HepG2 (cell line): ENCODE measurements around the gene SPCS2. TPM values are rescaled to one million over a fixed set of nuclear protein-coding genes. Genes with fewer than 3 reads are reported as not detected.
A peak's percentile ranks its signal among the peaks of the same experiment; 100 is the strongest.

Experiments used
- ATAC-seq: fragments of 200-7000 bp; cut with Tn5 transposase; 3 replicates; pipeline ENCODE4 v1.9.1; 2020; ENCODE audit warnings: mild to moderate bottlenecking, moderate library complexity
- Bru-seq: library from RNA; stranded (reverse); fragments of 400-500 nt; gene quantifications from one replicate; lab custom pipeline; 2021; lab: Mats Ljungman, UMichigan
- BruChase-seq, 2 experiments: library from RNA; stranded (reverse); fragments of 400-500 nt; gene quantifications; one replicate each; lab custom pipeline; 2021; lab: Mats Ljungman, UMichigan
- BruUV-seq: library from RNA; stranded (reverse); fragments of 400-500 nt; replicated peaks from 2 replicates; lab custom pipeline; 2021; lab: Mats Ljungman, UMichigan
- CTCF ChIA-PET: fragments of 300-600 bp; formaldehyde crosslinking; extraction: SDS; loops from one replicate; lab custom pipeline; 2021; ENCODE audit warnings: low total read pairs, inconsistent platforms, low intra/inter-chr PET ratio; lab: Yijun Ruan, JAX
- POLR2A ChIA-PET: fragments of 350-600 bp; sonication (Branson Sonifier 250); formaldehyde crosslinking; loops from one replicate; lab custom pipeline; 2020; ENCODE audit warnings: antibody characterized with exemption, inconsistent platforms; lab: Yijun Ruan, JAX
- DNase-seq: peaks from one replicate; pipeline ENCODE4 v3.0.0-alpha.2; 2015; ENCODE audit warnings: low spot score
- FAIRE-seq: peaks from 3 replicates; lab custom pipeline; 2011; peaks lifted over from hg19 to GRCh38; lab: Jason Lieb, UNC
- H2AFZ ChIP-seq: one replicate; pipeline ENCODE4 v1.6.1; 2011; ENCODE audit warnings: low read length, inconsistent platforms
- H3K27ac ChIP-seq: fragments of 300-600 bp; 3 replicates; pipeline ENCODE4 v1.8.0; 2011; ENCODE audit warnings: mixed run types, mild to moderate bottlenecking, mixed read lengths, low read length, inconsistent platforms; ENCODE audit not compliant: insufficient read depth; ENCODE audit errors: extremely low read length
- H3K27me3 ChIP-seq, 2 experiments: fragments of 200-600 bp in 1 of 2; 2 replicates in 1 of 2; 3 replicates in 1 of 2; pipeline versions ENCODE4 v1.6.0 to v1.8.0; 2011; ENCODE audit warnings: low read length in 2 of 2, mild to moderate bottlenecking in 2 of 2, moderate library complexity in 2 of 2, inconsistent platforms in 1 of 2; ENCODE audit not compliant: insufficient read depth in 2 of 2, control insufficient read depth in 1 of 2
- H3K36me3 ChIP-seq, 2 experiments: fragments of 200-600 bp in 1 of 2; replicated peaks in 1 of 2; 2 replicates in 1 of 2; 3 replicates in 1 of 2; pipeline versions ENCODE4 v1.5.1 to v1.8.0; 2011; ENCODE audit warnings: low read length in 2 of 2, inconsistent platforms in 1 of 2; ENCODE audit not compliant: insufficient read depth in 2 of 2, control insufficient read depth in 1 of 2
- H3K4me1 ChIP-seq: 2 replicates; pipeline ENCODE4 v1.5.1; 2012; ENCODE audit warnings: low read length, inconsistent platforms; ENCODE audit not compliant: insufficient read depth
- H3K4me2 ChIP-seq: 2 replicates; pipeline ENCODE4 v1.6.0; 2011; ENCODE audit warnings: low read depth, low read length, inconsistent platforms
- H3K4me3 ChIP-seq, 3 experiments: fragments of 200-600 bp in 1 of 3; sonication (generic), shearing (Covaris generic) in 1 of 3; replicated peaks in 1 of 3; 2 replicates each; pipeline ENCODE4 v1.5.1; 2011 to 2016; ENCODE audit warnings: low read length in 3 of 3, inconsistent platforms in 2 of 3, low read depth in 2 of 3, mild to moderate bottlenecking in 2 of 3, control low read depth in 1 of 3, mixed read lengths in 1 of 3; ENCODE audit not compliant: insufficient read depth in 1 of 3
- H3K79me2 ChIP-seq: one replicate; pipeline ENCODE4 v1.6.1; 2011; ENCODE audit warnings: low read length, inconsistent platforms; ENCODE audit not compliant: insufficient read depth
- H3K9ac ChIP-seq: 2 replicates; pipeline ENCODE4 v1.6.0; 2011; ENCODE audit warnings: mild to moderate bottlenecking, low read depth, low read length, inconsistent platforms; ENCODE audit not compliant: insufficient read depth
- H3K9me3 ChIP-seq: 2 replicates; pipeline ENCODE4 v1.5.1; 2012; ENCODE audit warnings: mild to moderate bottlenecking, low read length
- H4K20me1 ChIP-seq: 2 replicates; pipeline ENCODE4 v1.6.0; 2011; ENCODE audit warnings: inconsistent platforms, mild to moderate bottlenecking, low read length, moderate library complexity; ENCODE audit not compliant: insufficient read depth
- ARHGAP35 ChIP-seq: sonication (generic); formaldehyde crosslinking; IDR thresholded peaks from 2 replicates; pipeline ENCODE4 v1.9.0; 2022; ENCODE audit warnings: mild to moderate bottlenecking, inconsistent platforms, moderate library complexity, missing genetic modification reagents, borderline replicate concordance
- E2F2 ChIP-seq: sonication (generic); formaldehyde crosslinking; IDR thresholded peaks from 2 replicates; pipeline ENCODE4 v1.4.0; 2020; ENCODE audit warnings: missing genetic modification reagents, borderline replicate concordance
- ERF ChIP-seq: IDR thresholded peaks from 2 replicates; pipeline ENCODE4 v1.6.1; 2018; ENCODE audit warnings: missing biosample characterization, missing genetic modification reagents
- FOXA3 ChIP-seq: IDR thresholded peaks from 2 replicates; pipeline ENCODE4 v1.6.1; 2016; ENCODE audit warnings: missing genetic modification reagents, missing compliant biosample characterization
- GLI4 ChIP-seq: sonication (generic); formaldehyde crosslinking; IDR thresholded peaks from 2 replicates; pipeline ENCODE4 v1.5.1; 2020; ENCODE audit warnings: missing genetic modification reagents, mild to moderate bottlenecking, moderate library complexity, borderline replicate concordance
- SATB2 ChIP-seq: sonication (generic); formaldehyde crosslinking; IDR thresholded peaks from 2 replicates; pipeline ENCODE4 v1.5.0; 2020; ENCODE audit warnings: missing genetic modification reagents
- SRY ChIP-seq: sonication (generic); formaldehyde crosslinking; IDR thresholded peaks from 2 replicates; pipeline ENCODE4 v1.8.0; 2022; ENCODE audit warnings: mild to moderate bottlenecking, missing genetic modification reagents
- YEATS2 ChIP-seq: sonication (generic); formaldehyde crosslinking; IDR thresholded peaks from 2 replicates; pipeline ENCODE4 v1.4.0; 2020; ENCODE audit warnings: missing genetic modification reagents, borderline replicate concordance
- WGBS: methylation state at CpG from one replicate; pipeline ENCODE4 v1.1.6; 2017; ENCODE audit warnings: low lambda C conversion rate; 5-methylcytosine and 5-hydroxymethylcytosine counted together
- in situ Hi-C: cut with HindIII; loops from 2 replicates; pipeline ENCODE4 v1.10.0; 2017; ENCODE audit warnings: low pct_unique_long_range_greater_than_20kb; ENCODE audit not compliant: extremely low pct_ligation_motif_present
- intact Hi-C: fragments of 100-400 bp; cut with micrococcal nuclease; formaldehyde crosslinking; loops from one replicate; pipeline ENCODE4 v1.10.0; 2022; ENCODE audit not compliant: unreplicated experiment
- long read RNA-seq, 2 experiments: library from RNA in 1 of 2; library from polyadenylated mRNA in 1 of 2; stranded (forward) in 1 of 2; unstranded in 1 of 2; transcript quantifications; one replicate each; pipeline ENCODE4 v2.0.0, GENCODE V29; 2019 to 2022
- polyA minus RNA-seq, 3 experiments: library from RNA; depleted of rRNA, polyadenylated mRNA; stranded (reverse); fragments of >200 nt; gene quantifications; 2 replicates each; pipeline ENCODE4 v1.2.3, GENCODE V29; 2011; ENCODE audit warnings: low replicate concordance in 1 of 3
- polyA plus RNA-seq, 8 experiments: library from polyadenylated mRNA; depleted of rRNA in 3 of 8; stranded (reverse) in 7 of 8; unstranded in 1 of 8; fragments of >200 nt; fragmentation: Illumina TruSeq in 4 of 8; extraction: Trizol in 4 of 8; gene quantifications; 2 replicates each; pipeline versions ENCODE4 v1.2.1 to v1.2.3, GENCODE V29; 2011 to 2016; ENCODE audit warnings: low read depth in 4 of 8, missing spikeins in 1 of 8, mixed read lengths in 1 of 8; ENCODE audit not compliant: insufficient read depth in 1 of 8
- total RNA-seq, 5 experiments: library from RNA; depleted of rRNA; stranded (reverse); fragments of >200 nt; fragmentation: Illumina TruSeq; extraction: Trizol; gene quantifications; 2 replicates each; pipeline ENCODE4 v1.2.3, GENCODE V29; 2016; ENCODE audit warnings: low read depth in 1 of 5
- TF ChIP-seq, protein P1 (sequence below): sonication (generic); formaldehyde crosslinking; IDR thresholded peaks from 2 replicates; pipeline ENCODE4 v1.4.0; 2020; ENCODE audit warnings: missing genetic modification reagents

The SPCS2 gene
- total RNA-seq (2016; rRNA removed; fragmentation: Illumina TruSeq; extraction: Trizol) (83.4 and 87.3 TPM in 2 replicates), polyA plus RNA-seq (2011; rRNA removed) (134 and 142 TPM in 2 replicates), polyA minus RNA-seq (2011; rRNA and poly(A)+ RNA removed; ENCODE audit: low replicate concordance) (26.1 and 46.7 TPM in 2 replicates), Bru-seq, nascent RNA (percentile 92 among the genes with signal in this experiment), BruChase-seq, experiment 1, labeled RNA remaining after a 6-hour chase (percentile 84 among the genes with signal in this experiment), BruChase-seq, experiment 2, labeled RNA remaining after a 2-hour chase (percentile 87 among the genes with signal in this experiment)
- 17.4 and 19.6 TPM in 2 replicates for total RNA-seq (2016; cell fraction: cytosol; rRNA removed; fragmentation: Illumina TruSeq; extraction: Trizol; ENCODE audit: low read depth)
- 79.8 and 98.6 TPM in 2 replicates for total RNA-seq (2016; cell fraction: insoluble cytoplasmic fraction; rRNA removed; fragmentation: Illumina TruSeq; extraction: Trizol)
- 31.5 and 40.9 TPM in 2 replicates for total RNA-seq (2016; cell fraction: membrane; rRNA removed; fragmentation: Illumina TruSeq; extraction: Trizol)
- total RNA-seq (2016; cell fraction: nucleus; rRNA removed; fragmentation: Illumina TruSeq; extraction: Trizol), result 82.3 and 97.7 TPM in 2 replicates
- polyA plus RNA-seq (2011; cell fraction: cytosol; rRNA removed), result 38.6 and 68.5 TPM in 2 replicates
- polyA plus RNA-seq (2011; cell fraction: nucleus; rRNA removed), result 26.0 and 33.3 TPM in 2 replicates
- 126 and 129 TPM in 2 replicates for polyA plus RNA-seq (2012)
- 54.6 and 56.5 TPM in 2 replicates for polyA plus RNA-seq (2016; cell fraction: cytosol; fragmentation: Illumina TruSeq; extraction: Trizol; ENCODE audit: low read depth)
- polyA plus RNA-seq (2016; cell fraction: insoluble cytoplasmic fraction; fragmentation: Illumina TruSeq; extraction: Trizol; ENCODE audit: low read depth), result 205 and 218 TPM in 2 replicates
- 66.1 and 67.5 TPM in 2 replicates for polyA plus RNA-seq (2016; cell fraction: membrane; fragmentation: Illumina TruSeq; extraction: Trizol; ENCODE audit: low read depth)
- polyA plus RNA-seq (2016; cell fraction: nucleus; fragmentation: Illumina TruSeq; extraction: Trizol; ENCODE audit: insufficient read depth, low read depth), result 331 and 344 TPM in 2 replicates
- polyA minus RNA-seq (2011; cell fraction: cytosol; rRNA and poly(A)+ RNA removed), result 27.0 and 42.4 TPM in 2 replicates
- 14.4 and 69.1 TPM in 2 replicates for polyA minus RNA-seq (2011; cell fraction: nucleus; rRNA and poly(A)+ RNA removed)
- long read RNA-seq, experiment 1, transcript SPCS2-201 (5 exons, 2,708 nt), result major isoform, 14 of 40 reads
- long read RNA-seq, experiment 1, transcript SPCS2-207 (4 exons, 612 nt), result minor isoform, 7 of 40 reads
- long read RNA-seq, experiment 1, transcript SPCS2-202 (4 exons, 772 nt), result minor isoform, 9 of 40 reads
- long read RNA-seq, experiment 1, partial matches to known transcripts, result 3 of 40 reads
- long read RNA-seq, experiment 1, other reads (novel, unspliced or antisense), result 6 of 40 reads
- long read RNA-seq, experiment 2, transcript SPCS2-202 (4 exons, 772 nt), result major isoform, 8 of 82 reads
- long read RNA-seq, experiment 2, transcript SPCS2-201 (5 exons, 2,708 nt), result minor isoform, 5 of 82 reads
- long read RNA-seq, experiment 2, partial matches to known transcripts, result 25 of 82 reads
- long read RNA-seq, experiment 2, other reads (novel, unspliced or antisense), result 42 of 82 reads

GRCh38 chr11:74948898-74949752 is at the start of gene SPCS2, which contains the start of gene XRRA1:
SPCS2 (plus strand) TSS chr11:74949266; CDS start chr11:74949286, 20 bp downstream.
XRRA1 (minus strand) TSS chr11:74949091; CDS start chr11:74940878, 8,213 bp downstream.
- ATAC-seq (peak; percentile 99), FAIRE-seq (peak; percentile 91), DNase-seq (peak; percentile 95)
- ChIA-PET POLR2A (interaction anchor here (0.6 to 2.0 kb wide), 6 partner anchors 9 to 278 kb away, joined by 3 to 8 read pairs (median 4); partner anchors contain the start of gene NEU3), CTCF (no interaction called here)
- Histone ChIP-seq H3K4me2 (peak within 1 kb of the TSS; percentile 82), H3K9ac (peak within 1 kb of the TSS; percentile 96), H3K36me3 (peaks cover under 1 to 10% of the 10 kb centered on the region in 2 experiments; a peak in 4 of 5 replicates), H3K4me1 (peaks cover 45% of the 10 kb centered on the region), H3K9me3 (no peaks in the 10 kb centered on the region), H3K4me3 (peak within 1 kb of the TSS; percentile 91 to 98 (median 97)), H3K79me2 (peaks cover 62% of the 10 kb centered on the region), H3K27ac (peak within 1 kb of the TSS; percentile 81), H2AFZ (peak within 1 kb of the TSS; percentile 96), H3K27me3 (no peaks in the 10 kb centered on the region; a peak in 1 of 5 replicates), H4K20me1 (peaks cover 8% of the 10 kb centered on the region)
- in situ Hi-C loops (no loop called here), intact Hi-C loops (loop anchor here (1.0 kb wide), 1 partner anchor 39 kb away; the partner anchor contains the start of gene NEU3)
- TSS peak; percentile 76 for BruUV-seq
- WGBS, result 1% methylated on average over 32 of the region's 67 CpGs
- no peak for TF ChIP-seq SATB2 (CRISPR knock-in tag)
- TF ChIP-seq ARHGAP35 (CRISPR knock-in tag), result no peak; the same call in 1 of the 2 replicates
- TF ChIP-seq FOXA3 (CRISPR knock-in tag), result peak; percentile 64
- TF ChIP-seq, protein P1, sequence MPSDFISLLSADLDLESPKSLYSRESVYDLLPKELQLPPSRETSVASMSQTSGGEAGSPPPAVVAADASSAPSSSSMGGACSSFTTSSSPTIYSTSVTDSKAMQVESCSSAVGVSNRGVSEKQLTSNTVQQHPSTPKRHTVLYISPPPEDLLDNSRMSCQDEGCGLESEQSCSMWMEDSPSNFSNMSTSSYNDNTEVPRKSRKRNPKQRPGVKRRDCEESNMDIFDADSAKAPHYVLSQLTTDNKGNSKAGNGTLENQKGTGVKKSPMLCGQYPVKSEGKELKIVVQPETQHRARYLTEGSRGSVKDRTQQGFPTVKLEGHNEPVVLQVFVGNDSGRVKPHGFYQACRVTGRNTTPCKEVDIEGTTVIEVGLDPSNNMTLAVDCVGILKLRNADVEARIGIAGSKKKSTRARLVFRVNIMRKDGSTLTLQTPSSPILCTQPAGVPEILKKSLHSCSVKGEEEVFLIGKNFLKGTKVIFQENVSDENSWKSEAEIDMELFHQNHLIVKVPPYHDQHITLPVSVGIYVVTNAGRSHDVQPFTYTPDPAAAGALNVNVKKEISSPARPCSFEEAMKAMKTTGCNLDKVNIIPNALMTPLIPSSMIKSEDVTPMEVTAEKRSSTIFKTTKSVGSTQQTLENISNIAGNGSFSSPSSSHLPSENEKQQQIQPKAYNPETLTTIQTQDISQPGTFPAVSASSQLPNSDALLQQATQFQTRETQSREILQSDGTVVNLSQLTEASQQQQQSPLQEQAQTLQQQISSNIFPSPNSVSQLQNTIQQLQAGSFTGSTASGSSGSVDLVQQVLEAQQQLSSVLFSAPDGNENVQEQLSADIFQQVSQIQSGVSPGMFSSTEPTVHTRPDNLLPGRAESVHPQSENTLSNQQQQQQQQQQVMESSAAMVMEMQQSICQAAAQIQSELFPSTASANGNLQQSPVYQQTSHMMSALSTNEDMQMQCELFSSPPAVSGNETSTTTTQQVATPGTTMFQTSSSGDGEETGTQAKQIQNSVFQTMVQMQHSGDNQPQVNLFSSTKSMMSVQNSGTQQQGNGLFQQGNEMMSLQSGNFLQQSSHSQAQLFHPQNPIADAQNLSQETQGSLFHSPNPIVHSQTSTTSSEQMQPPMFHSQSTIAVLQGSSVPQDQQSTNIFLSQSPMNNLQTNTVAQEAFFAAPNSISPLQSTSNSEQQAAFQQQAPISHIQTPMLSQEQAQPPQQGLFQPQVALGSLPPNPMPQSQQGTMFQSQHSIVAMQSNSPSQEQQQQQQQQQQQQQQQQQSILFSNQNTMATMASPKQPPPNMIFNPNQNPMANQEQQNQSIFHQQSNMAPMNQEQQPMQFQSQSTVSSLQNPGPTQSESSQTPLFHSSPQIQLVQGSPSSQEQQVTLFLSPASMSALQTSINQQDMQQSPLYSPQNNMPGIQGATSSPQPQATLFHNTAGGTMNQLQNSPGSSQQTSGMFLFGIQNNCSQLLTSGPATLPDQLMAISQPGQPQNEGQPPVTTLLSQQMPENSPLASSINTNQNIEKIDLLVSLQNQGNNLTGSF (CRISPR knock-in tag), result peak; percentile 84; the same call in 1 of the 2 replicates
- peak; percentile 90 for TF ChIP-seq ERF
- no peak for TF ChIP-seq E2F2 (CRISPR knock-in tag)
- peak; percentile 91; the same call in 1 of the 2 replicates for TF ChIP-seq YEATS2 (CRISPR knock-in tag)
- TF ChIP-seq SRY, result peak; percentile 91; the same call in 1 of the 2 replicates
- TF ChIP-seq GLI4 (CRISPR knock-in tag), result no peak
